Measurements from ENCODE around the gene RNF181.

RNF181 gene

GRCh38 chr2:85578243-85579180 lies 17.0 kb upstream of the RNF181 start:
- peak overlapping the region; percentile 99 for H3K27ac Mint-ChIP-seq
- H3K4me1 Mint-ChIP-seq = peaks cover 63% of the 10 kb centered on the region
- TF ChIP-seq CTCF (IDR thresholded peaks at IDR 0.05) = no peak
- DNase-seq = no peak
- H3K27me3 Mint-ChIP-seq (ENCODE audit: low read depth, poor library complexity) = peaks cover 6% of the 10 kb centered on the region
- no peaks in the 10 kb centered on the region for H3K9me3 Mint-ChIP-seq
- peak overlapping the region; percentile 70 for H3K4me3 Mint-ChIP-seq
- peaks cover 6% of the 10 kb centered on the region for H3K36me3 Mint-ChIP-seq (ENCODE audit: low read depth)

DNA sequence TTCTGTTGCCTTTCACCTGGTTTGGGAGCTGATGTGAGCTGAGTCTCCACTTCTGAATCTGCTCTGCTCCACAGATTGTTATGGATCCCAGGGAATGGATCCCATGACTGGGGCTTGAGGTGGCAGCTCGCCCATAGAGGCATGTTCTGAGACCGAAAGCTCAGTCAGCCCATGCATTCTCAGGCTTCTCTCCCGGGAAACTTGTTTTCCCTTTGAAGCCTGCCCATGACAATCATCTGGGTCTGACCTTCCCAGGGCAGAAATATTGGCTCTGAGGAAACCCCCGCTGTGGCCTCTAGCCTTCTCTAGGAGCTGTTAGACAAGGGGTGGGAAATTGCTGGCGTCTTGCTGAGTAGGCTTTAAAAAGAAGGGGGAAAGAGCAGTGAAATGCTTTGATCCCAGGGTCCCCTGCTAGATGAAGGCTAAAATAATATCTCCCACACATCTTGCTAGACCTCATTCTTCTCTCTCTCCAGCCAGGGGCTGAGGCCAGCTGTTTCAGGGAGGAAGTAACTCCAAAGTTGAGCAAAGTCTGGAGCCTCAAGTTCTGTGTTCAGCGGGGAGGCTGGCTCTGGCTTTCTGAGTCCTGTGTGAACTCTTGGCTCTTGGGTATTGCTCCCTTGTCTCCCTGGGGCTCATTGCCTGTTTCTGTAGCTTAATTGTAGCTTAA lies 16.1 kb upstream of the RNF181 start:
- no peak for DNase-seq

GRCh38 chr2:85580206-85580605 lies 15.3 kb upstream of the RNF181 start:
- Mint-ChIP-seq H3K36me3 (ENCODE audit: low read depth) (peaks cover 6% of the 10 kb centered on the region), H3K9me3 (no peaks in the 10 kb centered on the region), H3K27me3 (ENCODE audit: low read depth, poor library complexity) (peaks cover 6% of the 10 kb centered on the region), H3K4me1 (peaks cover 72% of the 10 kb centered on the region), H3K4me3 (no peak overlapping the region), H3K27ac (peak overlapping the region; percentile 99)
- TF ChIP-seq CTCF (IDR thresholded peaks at IDR 0.05) = no peak
- DNase-seq = no peak

More for the DNA sequence above, 16.1 kb upstream of the RNF181 start:
- peaks cover 66% of the 10 kb centered on the region for H3K4me1 Mint-ChIP-seq
- H3K27me3 Mint-ChIP-seq (ENCODE audit: low read depth, poor library complexity) = peaks cover 6% of the 10 kb centered on the region
- H3K4me3 Mint-ChIP-seq = peak overlapping the region; percentile 70
- no peak for TF ChIP-seq CTCF (IDR thresholded peaks at IDR 0.05)
- peaks cover 6% of the 10 kb centered on the region for H3K36me3 Mint-ChIP-seq (ENCODE audit: low read depth)
- H3K27ac Mint-ChIP-seq = peak overlapping the region; percentile 99
- H3K9me3 Mint-ChIP-seq = no peaks in the 10 kb centered on the region

DNA sequence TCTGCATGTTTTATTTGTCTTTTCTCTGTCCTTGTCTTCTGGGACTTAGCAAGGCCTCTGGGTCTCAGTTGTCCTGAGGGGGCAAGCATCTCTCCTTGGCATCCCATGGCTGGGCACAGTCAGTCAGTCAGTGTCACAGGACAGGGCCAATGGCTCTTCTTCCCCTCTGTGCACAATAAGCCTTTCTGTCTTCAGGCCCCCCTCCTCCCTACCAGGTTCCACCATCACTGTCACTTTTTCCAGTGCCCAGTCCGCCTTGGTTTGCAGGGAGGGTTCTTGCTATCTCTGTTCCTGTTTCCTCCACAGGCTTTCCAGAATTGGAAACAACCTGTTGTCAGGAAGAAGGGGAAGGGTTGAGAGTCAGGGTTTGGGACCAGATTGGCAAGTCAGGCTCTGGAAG lies 13.1 kb upstream of the RNF181 start:
- H3K36me3 Mint-ChIP-seq (ENCODE audit: low read depth) = peaks cover 6% of the 10 kb centered on the region
- H3K27me3 Mint-ChIP-seq (ENCODE audit: low read depth, poor library complexity) = peaks cover 3% of the 10 kb centered on the region
- peaks cover 75% of the 10 kb centered on the region for H3K4me1 Mint-ChIP-seq
- H3K4me3 Mint-ChIP-seq = no peak overlapping the region
- no peak overlapping the region for H3K27ac Mint-ChIP-seq
- H3K9me3 Mint-ChIP-seq = no peaks in the 10 kb centered on the region
- TF ChIP-seq CTCF (IDR thresholded peaks at IDR 0.05) = no peak
- no peak for DNase-seq

GRCh38 chr2:85583667-85584353 lies 11.7 kb upstream of the RNF181 start:
- DNase-seq = no peak
- H3K9me3 Mint-ChIP-seq = no peaks in the 10 kb centered on the region
- H3K27ac Mint-ChIP-seq = no peak overlapping the region

More at GRCh38 chr2:85583667-85584353, 11.7 kb upstream of the RNF181 start:
- H3K27me3 Mint-ChIP-seq (ENCODE audit: low read depth, poor library complexity) = peaks cover 3% of the 10 kb centered on the region
- TF ChIP-seq CTCF (IDR thresholded peaks at IDR 0.05) = no peak
- H3K4me3 Mint-ChIP-seq = peak overlapping the region; percentile 32
- H3K4me1 Mint-ChIP-seq = peaks cover 75% of the 10 kb centered on the region
- H3K36me3 Mint-ChIP-seq (ENCODE audit: low read depth) = peaks cover 6% of the 10 kb centered on the region
